Measurements from ENCODE around the gene NBL1. TPM values are rescaled to one million over a fixed set of nuclear protein-coding genes. Genes with fewer than 3 reads are reported as not detected.
"Not testable (repeated sequence)": the region's sequence is repeated elsewhere in the genome, so short reads cannot be mapped to it uniquely, and the experiment has no call there.

NBL1 gene
- total RNA-seq, 2 donors from 2014 or later: 22.4 to 51.9 TPM

DNA sequence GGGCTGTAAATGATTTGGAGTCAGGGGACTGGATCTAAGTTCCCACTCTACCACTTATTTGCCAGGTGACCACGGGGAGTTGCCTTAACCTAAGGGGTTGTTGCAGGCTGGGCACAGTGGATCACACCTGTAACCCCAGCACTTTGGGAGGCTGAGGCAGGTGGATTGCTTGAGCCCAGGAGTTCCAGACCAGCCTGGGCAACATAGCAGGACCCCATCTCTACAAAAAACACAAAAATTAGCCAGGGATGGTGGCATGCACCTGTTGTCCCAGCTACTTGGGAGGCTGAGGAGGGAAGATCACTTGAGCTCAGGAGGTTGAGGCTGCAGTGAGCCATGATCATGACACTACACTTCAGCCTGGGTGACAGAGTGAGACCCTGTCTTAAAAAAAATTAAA, 13.9 kb upstream of the NBL1 start:
- not testable (repeated sequence) for H3K4me3 Mint-ChIP-seq; DNase-seq; H3K4me1 Mint-ChIP-seq (ENCODE audit: low read depth); H3K27ac Mint-ChIP-seq; H3K27me3 Mint-ChIP-seq (ENCODE audit: low read depth); H3K9me3 Mint-ChIP-seq; ATAC-seq (replicated peaks in 1 of 2); H3K36me3 Mint-ChIP-seq (ENCODE audit: insufficient read depth in 2 of 2)

DNA sequence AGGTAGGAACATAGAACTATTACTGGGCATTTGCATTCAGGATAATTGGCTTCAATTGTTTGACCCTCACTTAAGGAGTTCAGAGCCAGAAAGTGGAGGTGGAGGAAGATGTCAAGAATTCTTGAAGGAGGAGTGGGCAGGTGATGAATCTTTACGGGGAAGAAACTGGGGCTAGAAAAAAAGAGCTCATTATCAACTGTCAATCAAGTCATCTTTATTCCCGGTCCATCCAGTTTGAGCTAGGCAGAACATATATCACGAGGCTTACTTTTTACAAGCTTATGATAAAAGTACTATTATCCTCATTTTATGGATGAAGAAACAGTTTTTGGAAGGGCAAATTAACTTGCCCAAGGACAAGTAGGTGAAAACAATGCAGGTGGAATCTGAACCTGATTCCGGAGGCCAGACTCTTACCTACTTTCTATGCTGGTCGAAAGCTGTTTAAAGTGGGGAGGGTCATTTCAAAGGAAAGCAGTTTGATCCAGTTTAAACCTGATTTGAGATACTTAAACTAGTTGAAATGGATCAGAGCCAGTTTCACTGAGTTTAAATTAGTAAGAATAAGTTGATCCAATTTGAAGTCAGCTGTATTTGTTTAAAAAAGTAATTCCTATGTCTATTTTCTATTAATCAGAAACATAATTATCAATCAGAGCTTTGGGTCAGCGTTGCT, 13.3 kb upstream of the NBL1 start:
- Mint-ChIP-seq H3K36me3 (ENCODE audit: insufficient read depth in 2 of 2) (peaks cover 0 to 7% of the 10 kb centered on the region in 2 donors), H3K27ac (no peak overlapping the region), H3K4me1 (ENCODE audit: low read depth) (no peaks in the 10 kb centered on the region), H3K4me3 (no peak overlapping the region), H3K9me3 (no peaks in the 10 kb centered on the region), H3K27me3 (ENCODE audit: low read depth) (no peaks in the 10 kb centered on the region)
- ATAC-seq (replicated peaks in 1 of 2) (no peak), DNase-seq (no peak)

- Mint-ChIP-seq H3K4me3 (no peak overlapping the region), H3K4me1 (ENCODE audit: low read depth) (no peaks in the 10 kb centered on the region), H3K36me3 (ENCODE audit: insufficient read depth in 2 of 2) (peaks cover 0 to 5% of the 10 kb centered on the region in 2 donors), H3K9me3 (no peaks in the 10 kb centered on the region), H3K27me3 (ENCODE audit: low read depth) (no peaks in the 10 kb centered on the region), H3K27ac (no peak overlapping the region)
- DNase-seq (no peak), ATAC-seq (replicated peaks in 1 of 2) (no peak)
These were observed 11.9 kb upstream of the NBL1 start for GRCh38 chr1:19632211-19632610.

- Mint-ChIP-seq H3K4me3 (no peak overlapping the region), H3K9me3 (no peaks in the 10 kb centered on the region), H3K27me3 (ENCODE audit: low read depth) (no peaks in the 10 kb centered on the region), H3K4me1 (ENCODE audit: low read depth) (no peaks in the 10 kb centered on the region), H3K36me3 (ENCODE audit: insufficient read depth in 2 of 2) (peaks cover 0 to 4% of the 10 kb centered on the region in 2 donors), H3K27ac (no peak overlapping the region)
- ATAC-seq (replicated peaks in 1 of 2): no peak
- no peak for DNase-seq
These were observed 11.0 kb upstream of the NBL1 start for GRCh38 chr1:19633106-19633505.

GRCh38 chr1:19635064-19635463, 9.0 kb upstream of the NBL1 start:
- H3K4me1 Mint-ChIP-seq (ENCODE audit: low read depth); H3K9me3 Mint-ChIP-seq; H3K36me3 Mint-ChIP-seq (ENCODE audit: insufficient read depth in 2 of 2); DNase-seq; H3K4me3 Mint-ChIP-seq; H3K27ac Mint-ChIP-seq; H3K27me3 Mint-ChIP-seq (ENCODE audit: low read depth); ATAC-seq (replicated peaks in 1 of 2): not testable (repeated sequence)

- no peak for DNase-seq
- Mint-ChIP-seq H3K27ac (no peak overlapping the region), H3K4me1 (ENCODE audit: low read depth) (no peaks in the 10 kb centered on the region), H3K27me3 (ENCODE audit: low read depth) (no peaks in the 10 kb centered on the region), H3K36me3 (ENCODE audit: insufficient read depth in 2 of 2) (no peaks in the 10 kb centered on the region), H3K9me3 (no peaks in the 10 kb centered on the region), H3K4me3 (no peak overlapping the region)
- no peak for ATAC-seq (replicated peaks in 1 of 2)
These were observed 8.5 kb upstream of the NBL1 start for GRCh38 chr1:19635646-19636045.

- ATAC-seq (replicated peaks in 1 of 2): no peak
- Mint-ChIP-seq H3K27me3 (ENCODE audit: low read depth) (no peaks in the 10 kb centered on the region), H3K9me3 (no peaks in the 10 kb centered on the region), H3K4me3 (no peak overlapping the region), H3K36me3 (ENCODE audit: insufficient read depth in 2 of 2) (no peaks in the 10 kb centered on the region), H3K4me1 (ENCODE audit: low read depth) (no peaks in the 10 kb centered on the region), H3K27ac (no peak overlapping the region)
- no peak for DNase-seq
These were observed 8.0 kb upstream of the NBL1 start for GRCh38 chr1:19636065-19636464.

GRCh38 chr1:19636749-19637148, 7.4 kb upstream of the NBL1 start:
- H3K27me3 Mint-ChIP-seq (ENCODE audit: low read depth); DNase-seq; H3K27ac Mint-ChIP-seq; ATAC-seq (replicated peaks in 1 of 2); H3K4me1 Mint-ChIP-seq (ENCODE audit: low read depth); H3K9me3 Mint-ChIP-seq; H3K36me3 Mint-ChIP-seq (ENCODE audit: insufficient read depth in 2 of 2); H3K4me3 Mint-ChIP-seq: not testable (repeated sequence)

GRCh38 chr1:19637606-19638005, 6.5 kb upstream of the NBL1 start:
- Mint-ChIP-seq H3K4me1 (ENCODE audit: low read depth) (peaks cover under 1% of the 10 kb centered on the region), H3K36me3 (ENCODE audit: insufficient read depth in 2 of 2) (no peaks in the 10 kb centered on the region), H3K9me3 (no peaks in the 10 kb centered on the region), H3K4me3 (no peak overlapping the region), H3K27me3 (ENCODE audit: low read depth) (peaks cover under 1% of the 10 kb centered on the region), H3K27ac (no peak overlapping the region)
- ATAC-seq (replicated peaks in 1 of 2): no peak
- no peak for DNase-seq

- ATAC-seq (replicated peaks in 1 of 2); H3K27ac Mint-ChIP-seq; H3K4me3 Mint-ChIP-seq; H3K9me3 Mint-ChIP-seq; H3K36me3 Mint-ChIP-seq (ENCODE audit: insufficient read depth in 2 of 2); DNase-seq: not testable (repeated sequence)
- Mint-ChIP-seq H3K27me3 (ENCODE audit: low read depth) (peaks cover 12% of the 10 kb centered on the region), H3K4me1 (ENCODE audit: low read depth) (peaks cover 11% of the 10 kb centered on the region)
These were observed 4.9 kb upstream of the NBL1 start for GRCh38 chr1:19639228-19639627.

GRCh38 chr1:19639999-19640362, 4.1 kb upstream of the NBL1 start:
- Mint-ChIP-seq H3K27me3 (ENCODE audit: low read depth) (peaks cover 12% of the 10 kb centered on the region), H3K4me1 (ENCODE audit: low read depth) (peaks cover 11% of the 10 kb centered on the region), H3K4me3 (no peak overlapping the region), H3K36me3 (ENCODE audit: insufficient read depth in 2 of 2) (peaks cover 2 to 3% of the 10 kb centered on the region in 2 donors), H3K9me3 (no peaks in the 10 kb centered on the region), H3K27ac (no peak overlapping the region)
- DNase-seq (no peak), ATAC-seq (replicated peaks in 1 of 2) (no peak)

DNA sequence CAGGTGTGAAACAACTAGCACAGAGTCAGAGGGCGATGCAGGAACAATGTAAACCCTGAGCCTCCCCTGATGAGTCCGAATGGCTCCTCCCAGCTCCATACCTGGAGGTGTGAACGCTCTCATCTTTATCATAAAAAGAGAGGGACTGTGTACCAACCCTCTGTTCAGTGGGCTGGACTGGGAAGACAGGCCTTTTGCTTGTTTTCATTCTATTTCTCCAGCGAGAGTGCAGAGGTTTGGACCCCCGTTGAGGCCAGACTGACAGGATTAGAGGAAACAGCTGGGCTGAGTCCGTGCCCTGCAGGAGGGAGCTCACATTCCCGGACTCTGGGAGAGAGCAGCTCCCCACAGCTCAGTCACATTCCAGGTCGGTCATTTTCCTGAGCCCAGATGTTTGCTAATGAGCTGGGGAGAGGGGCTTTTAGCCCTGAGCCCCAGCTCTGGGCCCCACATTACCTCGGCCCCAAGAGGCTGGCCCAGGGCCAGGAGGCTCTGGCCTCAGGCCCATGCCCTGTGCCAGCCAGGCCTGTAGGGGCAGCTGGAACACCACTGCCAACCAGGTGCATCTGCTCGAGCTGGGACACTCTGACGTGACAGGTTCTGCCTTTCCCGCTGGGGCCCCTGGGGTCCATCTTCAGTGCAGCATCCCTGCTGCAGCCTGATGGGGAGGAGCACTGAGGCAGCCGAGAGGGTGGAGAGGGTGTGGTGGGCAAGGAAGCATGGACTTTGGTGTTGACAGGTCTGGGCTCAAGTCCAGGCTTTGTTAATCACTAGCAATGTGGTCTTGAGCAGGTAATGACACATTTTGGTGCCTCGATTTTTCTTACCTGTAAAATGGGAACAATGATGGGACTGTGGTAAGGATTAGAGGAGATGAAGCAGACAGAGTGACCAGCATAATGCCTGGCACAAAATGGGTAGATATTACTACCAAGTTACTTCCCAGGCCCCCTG, 3.5 kb upstream of the NBL1 start:
- Mint-ChIP-seq H3K4me3 (no peak overlapping the region), H3K27me3 (ENCODE audit: low read depth) (peaks cover 12% of the 10 kb centered on the region), H3K9me3 (no peaks in the 10 kb centered on the region), H3K27ac (no peak overlapping the region), H3K36me3 (ENCODE audit: insufficient read depth in 2 of 2) (peaks cover 2 to 3% of the 10 kb centered on the region in 2 donors), H3K4me1 (ENCODE audit: low read depth) (peaks cover 11% of the 10 kb centered on the region)
- DNase-seq (no peak), ATAC-seq (replicated peaks in 1 of 2) (no peak)

GRCh38 chr1:19643121-19643520, 990 bp upstream of the NBL1 start:
- DNase-seq (no peak), ATAC-seq (replicated peaks in 1 of 2) (no peak)
- H3K27ac Mint-ChIP-seq: peak overlapping the region; percentile 82

More at GRCh38 chr1:19643121-19643520, 990 bp upstream of the NBL1 start:
- H3K27me3 Mint-ChIP-seq (ENCODE audit: low read depth): peaks cover 21% of the 10 kb centered on the region
- peak overlapping the region; percentile 90 to 91 for H3K4me3 Mint-ChIP-seq
- no peaks in the 10 kb centered on the region for H3K9me3 Mint-ChIP-seq
- H3K4me1 Mint-ChIP-seq (ENCODE audit: low read depth): peaks cover 31% of the 10 kb centered on the region
- H3K36me3 Mint-ChIP-seq (ENCODE audit: insufficient read depth in 2 of 2): peaks cover 2 to 3% of the 10 kb centered on the region in 2 donors

All from activated T-cell treated with anti-CD3 and anti-CD28 coated beads, Interleukin-2, amount 50 U/mL, for 72 hours (primary cell).